ENCODE results near the gene RAPGEF1.
"Not testable (repeated sequence)": the region's sequence is repeated elsewhere in the genome, so short reads cannot be mapped to it uniquely, and the experiment has no call there.

The RAPGEF1 gene, protein sequence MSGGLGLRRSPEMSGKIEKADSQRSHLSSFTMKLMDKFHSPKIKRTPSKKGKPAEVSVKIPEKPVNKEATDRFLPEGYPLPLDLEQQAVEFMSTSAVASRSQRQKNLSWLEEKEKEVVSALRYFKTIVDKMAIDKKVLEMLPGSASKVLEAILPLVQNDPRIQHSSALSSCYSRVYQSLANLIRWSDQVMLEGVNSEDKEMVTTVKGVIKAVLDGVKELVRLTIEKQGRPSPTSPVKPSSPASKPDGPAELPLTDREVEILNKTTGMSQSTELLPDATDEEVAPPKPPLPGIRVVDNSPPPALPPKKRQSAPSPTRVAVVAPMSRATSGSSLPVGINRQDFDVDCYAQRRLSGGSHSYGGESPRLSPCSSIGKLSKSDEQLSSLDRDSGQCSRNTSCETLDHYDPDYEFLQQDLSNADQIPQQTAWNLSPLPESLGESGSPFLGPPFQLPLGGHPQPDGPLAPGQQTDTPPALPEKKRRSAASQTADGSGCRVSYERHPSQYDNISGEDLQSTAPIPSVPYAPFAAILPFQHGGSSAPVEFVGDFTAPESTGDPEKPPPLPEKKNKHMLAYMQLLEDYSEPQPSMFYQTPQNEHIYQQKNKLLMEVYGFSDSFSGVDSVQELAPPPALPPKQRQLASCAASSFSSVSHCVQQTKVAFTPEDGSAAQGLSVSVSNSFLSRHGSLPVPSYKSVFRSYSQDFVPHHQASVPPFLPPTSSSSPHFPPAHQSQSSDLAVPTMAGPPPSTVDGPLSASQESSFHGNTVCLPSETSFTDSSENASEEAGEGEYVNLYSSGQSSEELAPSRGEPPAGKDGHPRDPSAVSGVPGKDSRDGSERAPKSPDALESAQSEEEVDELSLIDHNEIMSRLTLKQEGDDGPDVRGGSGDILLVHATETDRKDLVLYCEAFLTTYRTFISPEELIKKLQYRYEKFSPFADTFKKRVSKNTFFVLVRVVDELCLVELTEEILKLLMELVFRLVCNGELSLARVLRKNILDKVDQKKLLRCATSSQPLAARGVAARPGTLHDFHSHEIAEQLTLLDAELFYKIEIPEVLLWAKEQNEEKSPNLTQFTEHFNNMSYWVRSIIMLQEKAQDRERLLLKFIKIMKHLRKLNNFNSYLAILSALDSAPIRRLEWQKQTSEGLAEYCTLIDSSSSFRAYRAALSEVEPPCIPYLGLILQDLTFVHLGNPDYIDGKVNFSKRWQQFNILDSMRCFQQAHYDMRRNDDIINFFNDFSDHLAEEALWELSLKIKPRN (N-terminal part only)

DNA sequence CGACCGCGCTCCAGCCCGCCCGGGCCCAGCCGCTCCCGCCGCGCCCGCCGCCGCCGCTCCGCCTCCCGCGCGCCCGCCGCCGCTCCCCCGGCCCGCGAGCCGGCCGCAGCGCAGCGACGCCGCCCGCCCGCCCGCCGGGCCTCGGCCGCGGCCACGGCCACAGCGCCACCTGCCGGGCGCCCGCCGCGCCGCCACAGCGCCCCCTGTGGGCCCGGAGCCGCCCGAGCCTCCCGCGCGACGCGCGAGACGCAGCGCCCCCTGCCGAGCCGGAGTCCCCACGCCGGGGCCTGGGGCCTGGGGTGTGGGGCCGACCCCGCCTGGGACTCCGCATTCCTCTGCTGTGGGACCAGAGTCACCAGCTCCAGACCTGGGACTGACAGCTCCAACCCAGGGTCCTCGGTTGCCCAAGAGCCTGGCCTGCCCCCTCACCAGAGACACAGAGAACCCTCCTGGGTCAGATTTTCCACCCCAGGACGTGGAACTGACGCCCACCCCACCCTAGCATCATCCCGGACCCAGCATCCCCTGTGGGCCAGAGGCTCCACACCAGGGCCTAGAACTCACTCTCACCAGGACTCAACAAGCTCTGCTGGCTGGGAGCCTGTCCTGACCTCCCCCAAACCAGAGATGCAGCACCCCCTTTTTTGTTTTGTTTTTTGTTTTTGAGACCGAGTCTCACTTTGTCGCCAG is at the start of gene RAPGEF1:
TSS of gene RAPGEF1 (minus strand) at position 118 of the 690 bp plus-strand sequence. CDS start 246 bp downstream, outside the sequence.
- DNase-seq: peak; percentile 69

DNA sequence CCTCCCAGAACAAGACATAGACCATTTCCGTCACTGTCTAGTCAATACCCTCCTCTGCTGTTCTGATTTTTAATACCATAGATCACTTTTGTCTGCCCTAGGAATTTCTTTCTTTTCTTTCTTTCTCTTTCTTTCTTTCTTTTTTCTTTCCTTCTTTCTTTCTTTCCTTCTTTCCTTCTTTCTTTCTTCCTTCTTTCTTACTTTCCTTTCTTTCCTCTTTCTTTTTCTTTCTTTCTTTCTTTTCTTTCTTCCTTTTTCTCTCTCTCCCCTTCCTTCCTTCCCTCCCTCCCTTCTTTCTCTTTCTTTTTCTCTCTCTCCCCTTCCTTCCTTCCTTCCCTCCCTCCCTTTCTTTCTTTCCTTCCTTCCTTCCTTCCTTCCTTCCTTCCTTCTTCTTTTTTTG is 49.0 kb upstream of the RAPGEF1 start:
- no peak for DNase-seq

DNA sequence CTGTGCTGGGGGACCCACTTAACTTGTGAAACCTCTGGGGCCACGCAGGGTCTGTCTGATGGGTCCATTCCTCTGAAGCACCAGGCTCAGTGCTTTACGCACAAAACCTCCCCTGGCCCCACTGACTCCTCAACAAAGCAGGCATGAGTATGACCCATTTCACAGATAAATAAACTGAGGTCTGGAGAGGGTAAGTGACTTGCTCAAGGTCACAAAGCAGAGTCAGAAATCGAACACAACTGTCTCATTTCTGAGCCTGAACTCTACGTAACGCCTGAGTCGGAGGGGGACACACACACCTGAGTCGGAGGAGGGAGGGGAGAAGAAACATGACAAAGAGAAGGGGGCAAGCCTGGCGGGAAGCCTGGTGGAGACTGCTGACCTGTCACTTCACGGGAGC is 48.0 kb upstream of the RAPGEF1 start:
- DNase-seq: no peak

DNA sequence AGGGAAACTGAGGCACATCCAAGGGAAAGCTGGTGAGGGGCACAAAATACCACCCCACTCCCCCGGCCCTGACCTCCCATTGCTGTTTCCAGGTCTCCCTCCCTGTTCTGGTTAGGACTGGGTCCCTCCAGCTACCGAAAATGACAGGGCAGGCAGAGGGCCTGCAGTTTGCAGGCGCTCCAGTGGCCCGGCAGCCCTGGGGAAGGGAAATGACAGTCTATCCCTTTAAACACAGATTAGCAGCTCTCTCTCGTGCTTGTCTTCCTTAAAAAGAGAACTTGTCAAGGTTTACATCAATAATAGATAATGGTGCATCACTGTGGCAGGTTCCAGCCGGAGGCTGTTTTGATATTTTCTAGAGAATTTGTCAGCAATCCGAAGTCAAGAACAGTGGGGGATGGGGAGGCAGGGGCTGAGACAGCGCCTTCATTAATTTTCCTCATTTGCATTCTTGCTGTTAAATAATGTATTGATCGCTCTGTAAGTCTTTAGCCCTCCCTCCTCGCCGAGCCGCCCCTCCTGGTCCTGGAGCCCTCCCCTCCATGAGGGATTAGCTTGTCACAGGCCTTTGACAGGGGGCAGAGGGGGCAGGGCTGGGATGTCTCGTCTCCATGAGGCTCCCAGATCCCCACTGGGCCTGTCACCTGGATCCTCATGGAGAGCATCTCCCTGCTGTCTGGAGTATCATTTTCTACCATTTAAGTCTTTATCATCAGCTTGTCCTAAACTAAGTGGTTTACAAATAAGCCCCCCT is 45.0 kb upstream of the RAPGEF1 start:
- no peak for DNase-seq

DNA sequence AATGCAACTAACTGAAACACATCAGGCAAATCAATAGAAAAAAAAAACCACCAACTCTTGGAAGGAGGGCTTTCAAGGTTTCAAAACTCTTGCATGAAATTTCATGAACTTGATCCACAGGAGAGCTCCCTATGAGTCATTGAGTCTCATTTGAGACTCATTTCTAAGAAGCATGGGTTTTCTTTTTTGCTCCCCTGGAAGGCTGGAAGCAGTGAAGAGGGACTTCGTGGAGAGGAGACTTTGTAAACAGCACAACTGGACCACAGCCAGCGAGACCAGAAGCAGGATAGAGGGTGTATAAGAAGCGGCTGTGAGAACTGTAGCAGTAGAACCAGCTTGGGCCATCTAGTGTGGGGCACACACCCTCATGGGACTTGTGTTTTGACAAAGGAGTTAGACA is 41.2 kb upstream of the RAPGEF1 start:
- DNase-seq: no peak

DNA sequence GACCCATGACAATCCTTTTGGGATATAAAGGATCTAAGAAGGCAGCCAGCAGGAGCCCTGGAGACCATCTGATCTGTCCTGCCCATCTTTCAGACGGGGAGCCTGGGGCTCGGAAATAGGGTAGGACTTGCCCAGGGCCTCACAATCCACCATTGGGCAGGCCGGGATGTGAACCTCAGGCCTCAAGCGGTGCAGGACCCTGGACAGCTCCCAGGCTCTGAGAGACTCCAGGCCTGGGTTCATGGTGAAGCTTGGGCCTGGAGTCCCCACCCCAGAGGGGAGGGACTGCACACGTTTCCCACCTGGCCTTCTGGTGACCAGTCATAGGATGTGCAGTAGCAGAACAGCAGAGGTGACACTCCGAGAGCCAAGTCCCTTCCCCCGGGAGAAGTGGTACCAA is 36.6 kb upstream of the RAPGEF1 start:
- DNase-seq: no peak

DNA sequence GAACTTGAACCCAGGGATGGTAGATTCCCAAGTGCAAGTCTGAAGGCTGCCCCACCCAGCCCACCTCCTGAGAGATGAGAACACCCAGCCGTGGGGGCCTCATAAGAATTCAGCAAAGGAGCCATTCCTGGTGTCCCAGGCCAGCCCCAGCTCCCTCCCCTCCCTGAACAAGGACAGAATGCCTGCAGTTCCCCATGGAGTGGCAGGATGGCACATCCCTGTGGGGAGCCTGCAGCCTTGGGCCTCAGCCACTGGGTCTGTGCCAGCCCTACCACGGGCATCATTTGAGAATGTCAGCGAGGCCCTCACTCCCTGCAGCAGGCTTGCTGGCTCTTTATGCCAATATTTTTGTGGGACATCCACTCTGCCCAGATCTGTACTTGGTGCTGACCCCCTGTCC is 36.2 kb upstream of the RAPGEF1 start:
- no peak for DNase-seq

DNA sequence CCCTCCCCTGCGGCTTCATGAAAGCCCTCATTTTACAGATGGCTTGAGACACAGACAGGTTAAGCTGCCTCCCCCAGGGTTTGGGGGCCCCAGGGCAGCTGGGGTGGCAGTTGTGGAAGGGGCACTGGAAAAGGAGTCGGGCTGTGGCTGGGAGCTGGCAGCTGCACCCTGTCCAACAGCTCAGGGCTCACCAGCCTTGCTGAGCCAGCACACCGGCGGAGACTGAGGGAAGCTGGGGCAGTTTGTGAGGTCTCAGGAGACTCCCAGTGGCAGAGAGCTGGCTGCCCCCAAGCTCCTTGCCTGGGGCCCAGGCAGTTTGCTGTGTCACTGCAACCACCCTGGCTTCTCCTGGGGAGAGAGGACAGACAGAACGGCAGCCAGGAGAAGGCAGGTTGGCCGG is 34.8 kb upstream of the RAPGEF1 start:
- no peak for DNase-seq

DNA sequence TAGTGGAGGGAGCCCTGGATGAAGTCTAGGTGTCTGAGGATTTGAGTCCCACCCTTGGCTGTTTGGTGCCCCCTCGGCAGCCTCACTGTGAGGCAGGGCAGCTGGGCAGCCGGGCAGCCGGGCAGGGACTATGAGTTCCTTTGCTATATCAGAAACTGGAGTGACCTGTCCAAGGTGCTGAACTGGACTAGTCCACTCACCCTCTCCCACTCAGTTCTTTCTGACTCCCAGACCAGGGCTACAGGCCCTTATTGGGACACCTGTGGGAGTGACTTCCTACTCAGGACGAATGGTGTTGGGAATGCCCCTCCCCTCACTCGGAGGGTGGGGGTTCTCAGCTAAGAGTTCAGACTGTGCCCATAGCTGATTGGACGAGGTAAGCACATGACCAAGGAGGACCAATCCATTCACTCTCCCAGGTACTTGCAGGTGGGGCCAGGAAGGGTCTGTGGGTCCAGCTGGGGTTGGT is 34.1 kb upstream of the RAPGEF1 start:
- DNase-seq: no peak

DNA sequence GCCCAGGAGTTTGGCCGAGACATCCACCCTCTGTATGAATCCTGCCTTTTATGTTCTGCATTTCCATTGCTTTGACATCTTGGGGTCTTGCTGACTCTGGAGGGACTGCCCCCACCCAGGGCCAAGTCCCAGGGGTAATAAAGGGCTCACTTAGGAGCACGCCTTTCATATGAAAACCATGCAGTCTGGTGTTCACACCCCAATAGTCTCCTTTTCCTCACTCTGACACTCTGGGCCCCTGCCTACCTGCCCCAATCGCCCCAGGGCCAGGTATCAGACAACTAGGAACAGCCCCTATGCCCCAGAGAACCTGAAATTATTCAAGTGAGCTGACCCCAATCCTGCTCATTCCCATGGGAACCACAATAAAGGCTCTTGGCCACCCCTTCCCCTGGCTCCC is 33.1 kb upstream of the RAPGEF1 start:
- no peak for DNase-seq

DNA sequence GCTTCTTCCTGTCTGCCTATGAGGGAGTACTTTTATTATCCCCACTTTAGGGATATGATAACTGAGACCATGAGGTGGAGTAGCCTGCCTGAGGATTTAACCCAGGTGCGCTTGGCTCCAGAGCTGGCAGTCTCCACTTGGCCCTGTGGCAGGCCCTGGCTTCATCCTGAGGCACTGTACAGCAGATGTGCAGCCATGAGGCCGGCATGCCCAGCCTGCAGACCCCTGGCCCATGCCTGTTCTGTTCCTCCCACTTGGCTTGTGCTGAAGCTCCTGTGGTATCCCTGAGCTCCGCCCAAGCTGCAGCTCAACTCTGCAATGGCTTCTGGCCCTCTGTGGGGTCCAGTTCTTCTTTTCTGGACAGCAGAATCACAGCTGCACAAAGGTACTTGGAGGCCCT is 31.8 kb upstream of the RAPGEF1 start:
- DNase-seq: no peak

DNA sequence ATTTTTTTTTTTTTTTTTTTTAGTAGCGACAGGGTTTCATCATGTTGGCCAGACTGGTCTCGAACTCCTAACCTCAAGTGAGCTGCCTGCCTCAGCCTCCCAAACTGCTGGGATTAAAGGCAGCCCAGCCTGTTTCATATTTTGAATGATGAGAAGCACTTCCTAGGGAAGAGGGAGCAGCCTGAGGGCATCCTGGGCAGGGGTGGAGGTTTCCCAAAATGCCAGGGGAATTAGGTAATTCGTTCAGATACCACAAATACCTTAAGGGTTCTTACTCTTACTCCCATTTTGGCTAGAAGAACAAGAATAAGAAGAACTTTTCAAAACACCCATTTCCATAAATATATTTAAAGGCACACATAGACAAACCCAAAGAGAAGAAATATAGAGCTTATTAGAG is 29.5 kb upstream of the RAPGEF1 start:
- DNase-seq: no peak

DNA sequence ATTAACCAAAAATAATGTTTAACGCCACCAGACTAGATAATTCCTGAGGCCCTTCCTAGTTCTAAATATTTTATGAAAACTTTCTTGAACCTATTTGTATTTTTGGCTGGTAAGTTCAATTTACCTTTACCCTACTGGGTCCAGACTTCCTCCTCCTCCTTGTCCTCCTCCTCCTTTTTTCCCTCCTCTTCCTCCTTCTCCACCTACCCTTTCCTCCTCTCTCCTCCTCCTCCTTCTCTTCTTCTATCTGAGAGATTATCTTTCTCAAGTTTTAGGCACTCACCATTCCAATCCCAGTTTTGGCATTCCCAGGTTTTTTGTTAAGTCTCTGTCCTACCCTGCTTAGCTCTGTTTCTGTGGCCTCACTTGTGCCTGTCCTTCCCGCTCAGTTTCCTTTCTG is 24.7 kb upstream of the RAPGEF1 start:
- DNase-seq: no peak

DNA sequence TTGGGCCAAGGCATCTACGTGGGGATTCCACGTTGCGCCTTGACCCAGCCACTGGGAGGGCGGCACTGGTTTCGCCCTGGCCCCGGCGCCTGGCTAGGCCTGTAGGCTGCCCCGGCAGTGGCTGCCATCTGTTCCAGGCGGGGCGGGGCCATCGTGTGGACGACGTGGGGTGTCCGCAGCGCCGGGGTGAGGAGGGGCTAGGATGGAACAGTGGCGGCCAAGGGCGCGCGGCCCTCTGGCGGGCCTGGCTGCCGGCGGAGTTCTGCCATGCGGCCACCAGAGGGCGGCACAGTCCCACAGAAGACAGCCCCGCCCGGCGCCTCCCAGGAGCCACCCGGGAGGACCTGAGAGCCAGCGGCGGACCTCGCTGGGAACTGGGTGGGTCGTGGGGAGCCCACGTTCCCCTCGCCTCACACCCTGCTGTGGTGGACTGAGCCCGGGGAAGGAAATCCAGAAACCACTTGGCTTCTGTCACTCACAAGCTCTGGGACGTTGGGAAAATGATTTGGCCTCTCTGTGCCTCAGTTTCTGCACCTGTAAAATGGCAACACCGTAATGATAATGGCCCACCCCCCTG is 22.6 kb upstream of the RAPGEF1 start:
- peak; percentile 71 for DNase-seq

DNA sequence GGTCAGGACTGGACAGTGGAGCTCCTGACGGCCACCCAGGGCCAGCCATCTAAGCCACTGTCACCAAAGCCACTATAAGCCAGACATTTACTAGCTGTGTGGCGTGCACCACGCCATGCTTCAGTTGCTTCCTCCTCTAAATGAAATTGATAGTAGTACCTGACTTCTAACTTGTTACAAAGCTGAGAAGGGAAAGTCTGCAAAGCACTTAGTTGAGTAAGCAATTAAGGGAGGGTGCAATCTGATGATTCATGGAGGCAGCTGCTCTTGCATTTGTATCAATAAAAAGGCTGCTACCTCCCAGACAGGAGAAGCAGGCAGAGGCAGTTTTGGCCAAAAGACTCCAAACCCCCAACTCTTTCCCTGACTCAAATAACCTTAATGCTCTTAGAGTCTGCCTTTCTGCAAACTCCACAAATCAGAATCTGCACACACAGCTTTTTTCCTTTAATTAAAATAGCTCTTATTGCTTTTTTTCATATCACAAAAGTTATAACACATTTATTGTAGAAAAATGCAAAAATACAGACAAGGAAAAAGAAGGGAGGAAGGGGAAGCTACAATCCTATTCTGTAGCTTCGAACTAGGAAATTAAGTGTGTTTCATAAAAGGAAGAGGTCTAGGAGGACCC is 19.3 kb upstream of the RAPGEF1 start:
- DNase-seq: no peak

DNA sequence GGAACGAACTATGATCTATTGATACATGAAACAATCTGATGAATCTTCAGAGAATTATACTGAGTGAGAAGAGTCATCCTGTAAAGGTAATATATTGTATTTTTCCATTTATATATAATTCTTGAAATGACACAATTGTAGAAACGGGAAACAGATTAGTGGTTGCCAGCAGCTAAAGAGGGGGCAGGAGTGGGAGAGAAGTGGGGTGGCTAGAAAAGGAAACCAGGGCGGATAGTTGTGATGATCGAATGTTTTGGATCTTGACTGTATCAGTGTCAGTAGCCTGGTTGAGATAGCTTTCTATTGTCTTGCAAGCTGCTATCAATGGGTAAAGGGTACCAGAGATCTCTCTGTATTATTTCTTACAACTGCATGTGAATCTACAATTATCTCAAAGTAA is 17.7 kb upstream of the RAPGEF1 start:
- DNase-seq: no peak

DNA sequence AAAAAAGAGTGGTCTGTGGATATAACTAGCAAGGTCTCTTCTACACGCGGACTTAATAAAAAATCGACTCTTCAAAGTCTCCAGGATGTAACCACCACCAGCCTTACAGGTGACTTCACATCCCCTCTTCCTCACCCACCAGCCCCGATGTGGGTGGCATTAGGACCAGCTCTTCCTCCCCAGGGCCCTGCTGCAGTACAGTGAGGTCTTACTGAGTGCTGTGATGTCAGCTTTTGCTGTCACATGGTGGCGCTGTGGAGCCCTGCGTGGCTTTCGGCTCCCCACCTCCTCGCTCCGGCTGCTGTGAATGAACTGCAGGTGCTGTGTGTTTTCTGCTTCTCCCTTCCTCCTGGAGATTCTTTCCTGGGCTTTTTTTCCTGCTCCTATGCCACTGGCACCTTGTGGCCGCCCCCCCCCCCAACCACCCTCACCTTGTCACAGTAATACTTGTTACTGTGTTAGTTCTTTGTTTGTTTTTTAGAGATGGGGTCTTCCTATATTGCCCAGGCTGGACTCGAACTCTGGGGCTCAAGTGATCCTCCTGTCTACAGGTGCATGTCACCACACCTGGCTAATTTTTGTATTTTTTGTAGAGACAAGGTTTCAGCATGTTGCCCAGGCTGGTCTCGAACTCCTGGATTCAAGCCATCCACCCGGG is 15.8 kb upstream of the RAPGEF1 start:
- DNase-seq: peak; percentile 83

DNA sequence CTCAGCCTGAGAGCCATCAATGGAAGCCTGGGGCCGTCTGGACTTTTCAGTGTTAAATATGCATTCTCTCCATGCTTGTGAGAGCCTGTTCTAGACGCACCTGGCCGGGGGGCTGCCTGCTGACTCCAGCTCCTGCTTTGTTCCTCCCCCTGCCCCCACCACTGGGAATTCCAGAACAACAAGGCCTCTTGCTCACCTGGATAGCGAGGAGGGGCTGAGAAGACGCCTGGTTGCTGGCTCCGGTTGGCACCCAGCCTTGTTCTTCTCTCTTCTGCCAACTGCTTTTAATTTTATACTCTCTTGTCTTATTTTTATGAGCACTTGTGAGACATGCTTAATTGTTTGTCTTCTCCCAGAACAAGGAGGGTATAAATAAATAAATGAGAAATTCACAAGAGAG is 15.0 kb upstream of the RAPGEF1 start:
- DNase-seq: no peak

DNA sequence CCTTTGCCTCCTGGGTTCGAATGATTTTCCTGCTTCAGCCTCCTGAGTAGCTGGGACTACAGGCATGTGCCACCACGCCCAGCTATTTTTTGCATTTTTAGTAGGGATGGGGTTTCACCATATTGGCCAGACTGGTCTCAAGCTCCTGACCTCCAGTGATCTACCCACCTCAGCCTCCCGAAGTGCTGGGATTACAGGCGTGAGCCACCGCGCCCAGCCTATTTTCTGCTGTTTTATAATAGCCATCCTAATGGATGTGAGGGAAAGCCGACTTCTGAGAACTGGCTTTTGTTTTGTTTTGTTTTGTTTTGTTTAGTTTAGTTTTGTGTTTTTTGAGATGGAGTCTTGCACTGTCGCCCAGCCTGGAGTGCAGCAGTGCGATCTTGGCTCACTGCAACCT is 13.9 kb upstream of the RAPGEF1 start:
- DNase-seq: not testable (repeated sequence)

DNA sequence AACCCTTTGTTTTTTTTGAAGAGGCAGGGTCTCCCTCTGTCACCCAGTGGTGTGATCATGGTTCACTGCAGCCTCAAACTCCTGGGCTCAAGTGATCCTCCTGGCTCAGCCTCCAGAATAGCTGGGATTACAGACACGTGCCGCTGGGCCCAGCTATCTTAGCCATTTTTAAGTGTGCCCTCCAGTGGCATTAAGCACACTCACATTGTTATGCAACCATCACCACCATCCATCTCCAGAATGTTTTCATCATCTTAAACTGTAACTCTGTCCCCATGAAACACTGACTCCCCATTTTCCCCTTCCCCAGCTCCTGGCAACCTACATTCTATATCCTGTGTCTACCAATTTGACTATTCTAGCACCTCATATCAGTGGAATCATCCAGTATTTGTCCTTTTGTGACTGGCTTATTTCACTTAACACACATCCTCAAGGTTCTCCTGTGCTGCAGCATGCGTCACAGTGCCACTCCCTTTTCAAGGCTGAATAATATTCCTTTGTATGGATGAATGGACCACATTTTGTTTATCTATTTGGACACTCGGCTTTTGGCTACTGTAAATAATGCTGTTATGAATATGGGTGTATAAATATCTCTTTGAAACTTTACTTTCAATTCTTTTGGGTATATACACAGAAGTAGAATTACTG is 12.5 kb upstream of the RAPGEF1 start:
- no peak for DNase-seq

Measured in CD4-positive, alpha-beta T cell treated with Interleukin-15 for 1 hour (primary cell).